Iris pigment epithelial cell (primary cell): ENCODE results near the gene PROK2.

Experiments used
- DNase-seq: peaks from one replicate; pipeline ENCODE4 v3.0.0-alpha.2; 2011; ENCODE audit warnings: low read depth

The PROK2 gene

DNA sequence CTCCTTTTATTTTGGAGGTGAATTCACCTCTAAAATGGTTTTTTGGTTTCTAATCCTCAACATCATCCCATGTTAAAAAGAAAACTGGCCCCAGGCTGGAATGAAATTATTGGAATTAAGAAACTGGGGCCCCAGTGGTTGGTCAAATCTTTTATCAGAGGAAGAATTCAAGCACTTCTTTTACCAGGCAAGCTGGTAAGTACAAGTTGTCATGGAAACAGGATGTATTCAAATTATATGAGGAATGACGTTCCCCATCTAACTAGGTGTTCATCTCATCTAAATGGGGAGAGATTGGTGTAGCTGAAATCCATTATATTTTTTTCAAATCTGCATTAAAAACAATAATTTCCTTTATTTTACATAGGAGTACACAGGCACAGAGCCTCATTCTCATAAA lies 50.1 kb downstream of the PROK2 start:
- no peak for DNase-seq

DNA sequence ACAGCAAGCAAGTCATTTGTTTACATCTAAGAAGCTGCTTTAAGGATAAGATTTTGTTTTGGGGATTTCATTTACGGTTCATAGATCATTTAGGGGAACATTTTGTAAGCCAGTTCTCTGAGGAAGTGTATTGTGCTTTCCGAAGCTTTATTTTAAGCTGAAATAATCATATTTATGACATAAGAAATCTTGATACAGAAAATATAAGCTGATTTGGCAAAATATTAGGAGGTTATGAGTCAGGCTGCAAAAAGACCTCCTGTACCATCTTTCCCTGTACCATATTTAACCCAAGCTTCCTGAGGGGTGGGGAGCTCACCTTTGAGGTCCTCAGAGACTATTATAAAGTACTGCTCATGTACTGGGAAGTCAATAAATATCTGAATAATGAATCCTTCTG lies 51.6 kb downstream of the PROK2 start:
- no peak for DNase-seq

DNA sequence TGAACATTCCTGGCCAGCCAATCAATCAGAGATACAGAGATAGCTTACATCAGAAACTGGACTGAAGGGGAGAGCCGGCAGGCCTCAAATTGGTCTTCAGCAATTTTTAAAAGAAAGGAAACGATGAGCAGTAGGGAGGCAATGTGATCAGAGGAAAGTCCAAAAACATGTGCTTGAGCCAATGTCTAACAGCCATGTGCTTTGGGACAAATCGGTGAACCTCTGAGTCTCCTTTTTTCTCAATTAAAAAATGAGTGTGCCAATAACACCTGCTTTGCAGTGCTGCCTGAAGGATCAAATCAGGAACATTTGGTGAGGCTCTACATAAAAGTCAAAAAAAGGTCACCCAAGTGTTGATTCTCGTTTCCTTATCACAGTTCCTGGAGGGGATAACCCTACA lies 52.3 kb downstream of the PROK2 start:
- no peak for DNase-seq

DNA sequence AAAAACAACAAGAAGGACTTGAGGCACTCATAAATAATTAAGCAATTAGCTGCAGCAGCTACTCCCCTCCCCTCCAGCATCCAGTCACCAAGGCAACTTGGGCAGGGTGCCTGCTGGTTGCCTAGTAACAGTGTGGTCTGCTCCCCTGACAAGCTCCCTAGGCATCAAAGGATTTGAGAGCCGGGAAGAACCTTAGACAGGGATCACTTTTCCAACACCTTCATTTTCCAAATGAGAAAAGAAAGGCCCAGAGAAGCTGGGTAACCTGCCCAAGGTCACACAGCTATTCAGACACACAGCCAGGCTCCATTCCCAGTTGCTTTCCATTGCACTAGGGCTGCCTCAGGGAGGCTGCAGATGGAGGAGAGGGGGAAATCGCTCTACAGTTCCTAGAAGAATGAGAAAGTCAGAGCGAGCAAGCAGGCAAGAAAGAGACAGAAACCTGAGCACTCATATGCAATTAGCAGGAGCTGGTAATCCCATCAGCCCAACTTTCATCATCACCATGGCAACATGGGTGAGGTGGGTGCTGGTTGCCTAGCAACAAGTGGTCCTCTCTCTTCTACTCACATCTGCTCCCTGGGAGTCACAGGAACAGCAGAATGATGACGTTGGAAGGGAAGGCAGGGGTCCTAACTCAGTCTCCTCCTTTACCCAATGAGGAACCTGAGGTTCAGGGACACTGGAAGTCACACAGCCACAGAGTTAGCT lies 56.2 kb downstream of the PROK2 start:
- no peak for DNase-seq

DNA sequence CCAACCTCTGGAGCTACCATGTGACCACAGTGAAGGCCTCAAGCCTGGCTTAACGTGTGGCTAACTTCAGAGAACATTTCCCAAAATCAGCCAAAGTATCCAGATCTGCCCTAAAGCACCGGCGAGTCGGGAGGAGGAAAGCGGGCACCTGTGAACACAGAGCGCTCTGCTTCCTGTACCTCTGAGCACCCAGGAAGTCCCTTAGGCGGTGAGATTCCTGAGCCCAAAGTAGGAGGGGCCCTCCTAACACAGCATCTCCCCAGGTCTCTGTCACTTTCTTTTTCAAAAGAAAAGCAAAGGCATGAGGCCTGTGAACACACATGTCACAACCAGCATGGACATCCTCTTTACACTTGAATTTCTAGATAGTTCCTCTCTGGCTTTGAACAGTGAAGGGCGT lies 58.8 kb downstream of the PROK2 start:
- no peak for DNase-seq

DNA sequence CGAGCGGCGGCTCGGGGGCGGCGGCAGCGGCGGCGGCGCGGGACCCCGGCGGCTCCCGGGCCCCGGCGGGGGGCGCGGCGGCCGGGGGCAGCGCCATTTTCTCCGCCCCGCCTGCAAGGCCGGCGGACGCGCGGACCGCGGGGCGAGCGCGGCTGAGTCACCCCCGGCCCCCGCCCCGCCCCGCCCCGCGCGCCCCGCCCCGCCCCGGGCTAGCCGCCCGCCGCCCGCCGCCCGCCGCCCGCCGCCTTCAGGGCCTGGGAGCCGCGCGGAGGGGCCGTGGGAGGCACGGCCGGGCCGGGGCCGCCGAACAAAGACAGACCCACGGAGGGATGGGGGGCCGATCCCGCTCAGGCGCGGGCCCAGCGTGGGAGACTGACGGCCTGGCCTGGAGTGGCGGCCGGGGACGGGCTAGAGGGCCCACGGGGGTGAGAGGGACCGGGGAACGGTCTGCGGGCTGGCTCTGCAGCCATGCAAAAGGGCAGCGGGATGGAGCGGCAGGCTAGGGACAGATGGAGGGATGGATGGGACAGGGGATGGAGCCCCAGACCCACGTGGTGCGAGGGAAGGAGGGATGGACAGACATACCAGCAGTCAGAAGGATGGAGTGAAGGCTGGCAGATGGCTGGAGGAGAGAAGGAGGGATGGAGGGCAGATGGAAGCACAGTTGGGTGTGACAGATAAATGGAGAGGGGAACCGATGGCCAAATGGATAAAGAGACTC lies 59.5 kb downstream of the PROK2 start, which contains the start of gene EIF4E3:
Gene EIF4E3, minus strand, starts transcription at position 132 of the 721 bp plus-strand sequence. Its CDS starts 35 bp downstream, at position 97.
- DNase-seq: peak; percentile 18

DNA sequence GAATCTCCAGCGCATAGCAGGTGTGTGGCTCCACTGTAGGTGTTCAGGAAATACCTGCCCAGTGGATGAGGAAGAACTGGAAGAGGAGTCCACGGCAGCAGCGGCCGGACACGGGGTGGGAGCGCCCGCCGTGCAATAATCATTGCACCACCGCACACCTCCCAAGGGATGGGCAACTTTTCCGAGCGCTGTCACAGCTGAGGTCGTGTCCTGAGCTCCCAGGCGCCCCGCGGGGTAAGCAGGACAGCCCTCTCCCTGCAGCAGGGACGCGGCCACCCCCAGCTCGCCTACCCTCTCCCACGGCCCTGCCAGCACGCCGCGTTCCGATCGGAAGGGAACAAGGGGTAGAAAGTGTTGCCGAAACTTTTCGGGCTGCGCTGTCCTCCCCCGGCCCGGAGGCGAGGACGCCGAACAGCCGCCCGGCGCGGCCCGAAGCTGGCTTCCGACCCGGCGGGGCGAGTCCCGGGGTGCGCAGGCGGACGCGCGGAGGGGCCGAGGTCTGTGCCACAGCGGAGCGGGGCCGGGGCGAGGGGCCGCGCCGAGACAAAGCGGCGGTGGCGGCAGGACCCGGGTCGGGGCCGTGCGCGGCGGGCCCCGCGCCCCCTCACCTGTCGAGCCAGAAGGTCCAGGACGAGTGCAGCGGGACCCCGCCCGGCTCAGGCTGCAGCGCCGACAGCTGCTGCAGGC lies 60.2 kb downstream of the PROK2 start:
- no peak for DNase-seq

DNA sequence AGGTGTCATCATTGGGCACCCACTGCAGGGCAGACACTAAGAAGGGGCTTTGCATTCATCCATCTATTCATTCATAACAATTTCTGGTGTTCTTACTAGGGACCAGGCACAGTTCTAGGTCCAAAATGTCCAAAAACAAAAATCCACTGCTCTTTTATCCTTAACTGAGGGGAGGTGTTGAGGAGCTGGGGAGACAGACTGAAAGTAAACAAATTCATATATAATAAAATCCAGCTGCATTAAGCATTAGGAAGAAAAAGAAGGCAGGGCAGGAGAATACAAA lies 60.8 kb downstream of the PROK2 start:
- DNase-seq: no peak

DNA sequence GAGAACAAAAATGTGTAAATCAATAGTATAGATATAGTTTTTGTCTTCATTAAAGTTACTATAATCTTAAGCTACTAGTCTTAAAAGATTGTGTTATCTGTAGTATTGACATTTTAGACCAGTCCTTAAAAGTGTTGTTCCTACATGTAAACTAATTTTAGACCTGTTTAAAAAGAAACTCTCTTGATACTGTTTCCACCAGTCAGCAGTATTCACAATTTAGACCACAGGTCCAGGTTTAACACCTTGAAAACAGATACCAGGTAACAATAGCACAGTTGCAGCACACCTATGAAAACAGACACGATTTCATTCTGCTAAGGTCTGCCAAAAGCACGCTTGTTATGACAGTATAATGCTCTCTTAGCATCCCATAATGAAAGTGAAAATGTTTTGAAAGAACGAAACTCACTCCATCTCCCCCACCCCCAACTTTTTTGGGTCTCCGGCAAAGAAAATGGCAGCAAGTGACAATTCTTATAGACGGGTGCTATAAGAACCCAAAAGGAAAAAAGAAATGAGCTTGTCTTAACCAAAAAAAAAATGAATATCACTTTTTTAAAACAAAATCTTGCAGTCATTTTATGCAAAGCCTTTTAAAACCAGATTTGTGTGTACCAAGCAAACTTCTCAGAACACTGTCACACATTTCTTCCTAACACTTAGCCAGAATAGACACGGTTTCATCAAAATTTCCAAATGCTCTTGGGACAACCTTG lies 61.3 kb downstream of the PROK2 start:
- no peak for DNase-seq

DNA sequence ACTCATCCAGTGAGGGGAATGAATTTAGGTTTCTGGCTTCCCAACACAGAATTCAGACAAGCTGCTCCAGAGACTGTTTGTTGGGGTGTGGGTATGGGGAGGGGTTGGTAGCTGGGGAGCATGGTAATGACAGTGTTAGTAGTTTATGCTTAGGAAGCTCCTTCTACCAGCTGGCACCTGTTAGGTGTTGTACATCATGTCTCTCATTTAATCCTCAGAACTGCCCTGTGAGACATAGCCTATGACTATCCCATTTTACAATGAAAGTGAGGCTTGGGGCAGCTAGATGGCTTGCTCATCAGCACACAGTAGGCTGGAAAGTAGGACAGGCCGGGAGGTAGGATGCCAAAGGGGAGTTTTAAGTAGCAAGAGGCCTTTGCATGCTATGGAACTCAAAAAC lies 62.3 kb downstream of the PROK2 start:
- DNase-seq: no peak
